IMR-90 (cell line): ENCODE data around the gene CAMK2B.

Source experiments
- CHD1 ChIP-seq: IDR thresholded peaks from 2 replicates; pipeline ENCODE4 v1.6.1; 2012; ENCODE audit warnings: low read depth, low read length, improper control_type of control experiment
- NFE2L2 ChIP-seq: fragments of 150-350 bp; IDR thresholded peaks from 2 replicates; pipeline ENCODE4 v1.6.1; 2016; ENCODE audit warnings: low read depth, mild to moderate bottlenecking, low read length
- POLR2A ChIP-seq: IDR thresholded peaks from 2 replicates; pipeline ENCODE4 v1.6.1; 2012; ENCODE audit warnings: mild to moderate bottlenecking, low read depth, low read length
- RAD21 ChIP-seq: IDR thresholded peaks from 2 replicates; pipeline ENCODE4 v1.6.1; 2012; ENCODE audit warnings: low read length, improper control_type of control experiment
- TF ChIP-seq, protein P1 (sequence below): conservative IDR thresholded peaks from 2 replicates; pipeline ENCODE4 v1.5.1; 2012; ENCODE audit warnings: mild to moderate bottlenecking, low read depth, low read length, improper control_type of control experiment

GRCh38 chr7:44289341-44290251 lies 35.8 kb downstream of the CAMK2B start:
- TF ChIP-seq, protein P1, sequence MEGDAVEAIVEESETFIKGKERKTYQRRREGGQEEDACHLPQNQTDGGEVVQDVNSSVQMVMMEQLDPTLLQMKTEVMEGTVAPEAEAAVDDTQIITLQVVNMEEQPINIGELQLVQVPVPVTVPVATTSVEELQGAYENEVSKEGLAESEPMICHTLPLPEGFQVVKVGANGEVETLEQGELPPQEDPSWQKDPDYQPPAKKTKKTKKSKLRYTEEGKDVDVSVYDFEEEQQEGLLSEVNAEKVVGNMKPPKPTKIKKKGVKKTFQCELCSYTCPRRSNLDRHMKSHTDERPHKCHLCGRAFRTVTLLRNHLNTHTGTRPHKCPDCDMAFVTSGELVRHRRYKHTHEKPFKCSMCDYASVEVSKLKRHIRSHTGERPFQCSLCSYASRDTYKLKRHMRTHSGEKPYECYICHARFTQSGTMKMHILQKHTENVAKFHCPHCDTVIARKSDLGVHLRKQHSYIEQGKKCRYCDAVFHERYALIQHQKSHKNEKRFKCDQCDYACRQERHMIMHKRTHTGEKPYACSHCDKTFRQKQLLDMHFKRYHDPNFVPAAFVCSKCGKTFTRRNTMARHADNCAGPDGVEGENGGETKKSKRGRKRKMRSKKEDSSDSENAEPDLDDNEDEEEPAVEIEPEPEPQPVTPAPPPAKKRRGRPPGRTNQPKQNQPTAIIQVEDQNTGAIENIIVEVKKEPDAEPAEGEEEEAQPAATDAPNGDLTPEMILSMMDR = no peak
- TF ChIP-seq NFE2L2 = no peak
- TF ChIP-seq POLR2A = no peak
- TF ChIP-seq RAD21 = no peak
- TF ChIP-seq CHD1 = no peak
